ENCODE data around the gene NSRP1. TPM values are rescaled to one million over a fixed set of nuclear protein-coding genes. Genes with fewer than 3 reads are reported as not detected.

NSRP1 gene
- total RNA-seq, 1 experiment from 2014 or later = 13.9 TPM

GRCh38 chr17:30091121-30091670 lies 25.4 kb upstream of the NSRP1 start:
- Histone ChIP-seq H3K9me2 (replicated peaks; ENCODE audit: insufficient read depth, low read length) (no peaks in the 10 kb centered on the region), H3K4me2 (ENCODE audit: low read depth, low read length, poor library complexity, severe bottlenecking) (no peak overlapping the region), H3K36me3 (ENCODE audit: insufficient read depth, low read length) (no peaks in the 10 kb centered on the region), H3K79me2 (ENCODE audit: low read length) (no peaks in the 10 kb centered on the region), H3K9me3 (ENCODE audit: low read length) (no peaks in the 10 kb centered on the region), H3K9ac (ENCODE audit: low read length) (no peak overlapping the region), H3K4me1 (ENCODE audit: low read length) (no peaks in the 10 kb centered on the region), H4K20me1 (ENCODE audit: insufficient read depth, low read depth, low read length) (no peaks in the 10 kb centered on the region), H2AFZ (ENCODE audit: low read length) (no peak overlapping the region), H3K27ac (ENCODE audit: low read length) (no peak overlapping the region), H3K27me3 (ENCODE audit: low read length) (no peaks in the 10 kb centered on the region), H3K4me3 (ENCODE audit: low read length) (no peak overlapping the region)
- DNase-seq = no peak

GRCh38 chr17:30091771-30092170 lies 24.8 kb upstream of the NSRP1 start:
- DNase-seq = no peak
- Histone ChIP-seq H3K27ac (ENCODE audit: low read length) (no peak overlapping the region), H3K9me2 (replicated peaks; ENCODE audit: insufficient read depth, low read length) (no peaks in the 10 kb centered on the region), H3K27me3 (ENCODE audit: low read length) (no peaks in the 10 kb centered on the region), H3K9me3 (ENCODE audit: low read length) (no peaks in the 10 kb centered on the region), H3K9ac (ENCODE audit: low read length) (no peak overlapping the region), H3K4me3 (ENCODE audit: low read length) (no peak overlapping the region), H3K79me2 (ENCODE audit: low read length) (no peaks in the 10 kb centered on the region), H3K36me3 (ENCODE audit: insufficient read depth, low read length) (no peaks in the 10 kb centered on the region), H4K20me1 (ENCODE audit: insufficient read depth, low read depth, low read length) (no peaks in the 10 kb centered on the region), H2AFZ (ENCODE audit: low read length) (no peak overlapping the region), H3K4me2 (ENCODE audit: low read depth, low read length, poor library complexity, severe bottlenecking) (no peak overlapping the region), H3K4me1 (ENCODE audit: low read length) (no peaks in the 10 kb centered on the region)

GRCh38 chr17:30092886-30093285 lies 23.7 kb upstream of the NSRP1 start:
- Histone ChIP-seq H3K27me3 (ENCODE audit: low read length) (no peaks in the 10 kb centered on the region), H3K9me3 (ENCODE audit: low read length) (no peaks in the 10 kb centered on the region), H3K79me2 (ENCODE audit: low read length) (no peaks in the 10 kb centered on the region), H3K27ac (ENCODE audit: low read length) (no peak overlapping the region), H3K9me2 (replicated peaks; ENCODE audit: insufficient read depth, low read length) (no peaks in the 10 kb centered on the region), H3K4me2 (ENCODE audit: low read depth, low read length, poor library complexity, severe bottlenecking) (no peak overlapping the region), H4K20me1 (ENCODE audit: insufficient read depth, low read depth, low read length) (no peaks in the 10 kb centered on the region), H2AFZ (ENCODE audit: low read length) (no peak overlapping the region), H3K4me3 (ENCODE audit: low read length) (no peak overlapping the region), H3K4me1 (ENCODE audit: low read length) (no peaks in the 10 kb centered on the region), H3K36me3 (ENCODE audit: insufficient read depth, low read length) (no peaks in the 10 kb centered on the region), H3K9ac (ENCODE audit: low read length) (no peak overlapping the region)
- DNase-seq = no peak

GRCh38 chr17:30093463-30094147 lies 23.0 kb upstream of the NSRP1 start:
- Histone ChIP-seq H2AFZ (ENCODE audit: low read length) (no peak overlapping the region), H3K9ac (ENCODE audit: low read length) (no peak overlapping the region), H3K4me1 (ENCODE audit: low read length) (no peaks in the 10 kb centered on the region), H3K27ac (ENCODE audit: low read length) (no peak overlapping the region), H3K79me2 (ENCODE audit: low read length) (no peaks in the 10 kb centered on the region), H3K4me3 (ENCODE audit: low read length) (no peak overlapping the region), H3K9me3 (ENCODE audit: low read length) (no peaks in the 10 kb centered on the region), H3K36me3 (ENCODE audit: insufficient read depth, low read length) (no peaks in the 10 kb centered on the region), H4K20me1 (ENCODE audit: insufficient read depth, low read depth, low read length) (no peaks in the 10 kb centered on the region), H3K9me2 (replicated peaks; ENCODE audit: insufficient read depth, low read length) (no peaks in the 10 kb centered on the region), H3K27me3 (ENCODE audit: low read length) (no peaks in the 10 kb centered on the region), H3K4me2 (ENCODE audit: low read depth, low read length, poor library complexity, severe bottlenecking) (no peak overlapping the region)
- DNase-seq = peak; percentile 86

GRCh38 chr17:30095507-30096244 lies 20.9 kb upstream of the NSRP1 start:
- Histone ChIP-seq H3K4me3 (ENCODE audit: low read length) (no peak overlapping the region), H3K9ac (ENCODE audit: low read length) (no peak overlapping the region), H3K27me3 (ENCODE audit: low read length) (no peaks in the 10 kb centered on the region), H3K36me3 (ENCODE audit: insufficient read depth, low read length) (no peaks in the 10 kb centered on the region), H3K9me2 (replicated peaks; ENCODE audit: insufficient read depth, low read length) (no peaks in the 10 kb centered on the region), H3K4me1 (ENCODE audit: low read length) (no peaks in the 10 kb centered on the region), H3K9me3 (ENCODE audit: low read length) (no peaks in the 10 kb centered on the region), H3K4me2 (ENCODE audit: low read depth, low read length, poor library complexity, severe bottlenecking) (no peak overlapping the region), H4K20me1 (ENCODE audit: insufficient read depth, low read depth, low read length) (no peaks in the 10 kb centered on the region), H2AFZ (ENCODE audit: low read length) (no peak overlapping the region), H3K79me2 (ENCODE audit: low read length) (no peaks in the 10 kb centered on the region), H3K27ac (ENCODE audit: low read length) (no peak overlapping the region)
- DNase-seq = peak; percentile 74

- Histone ChIP-seq H3K9ac (ENCODE audit: low read length) (no peak overlapping the region), H3K79me2 (ENCODE audit: low read length) (no peaks in the 10 kb centered on the region), H3K4me2 (ENCODE audit: low read depth, low read length, poor library complexity, severe bottlenecking) (no peak overlapping the region), H2AFZ (ENCODE audit: low read length) (no peak overlapping the region), H3K27me3 (ENCODE audit: low read length) (no peaks in the 10 kb centered on the region), H3K4me3 (ENCODE audit: low read length) (no peak overlapping the region), H3K9me3 (ENCODE audit: low read length) (no peaks in the 10 kb centered on the region), H4K20me1 (ENCODE audit: insufficient read depth, low read depth, low read length) (no peaks in the 10 kb centered on the region), H3K4me1 (ENCODE audit: low read length) (peaks cover 17% of the 10 kb centered on the region), H3K36me3 (ENCODE audit: insufficient read depth, low read length) (no peaks in the 10 kb centered on the region), H3K9me2 (replicated peaks; ENCODE audit: insufficient read depth, low read length) (no peaks in the 10 kb centered on the region), H3K27ac (ENCODE audit: low read length) (no peak overlapping the region)
- DNase-seq = no peak
These were observed 14.8 kb upstream of the NSRP1 start for GRCh38 chr17:30101686-30102390.

- no peaks in the 10 kb centered on the region for H3K9me2 ChIP-seq (replicated peaks; ENCODE audit: insufficient read depth, low read length)
- peaks cover 17% of the 10 kb centered on the region for H3K4me1 ChIP-seq (ENCODE audit: low read length)
- H3K36me3 ChIP-seq (ENCODE audit: insufficient read depth, low read length) = no peaks in the 10 kb centered on the region
- peak overlapping the region; percentile 74 for H3K4me2 ChIP-seq (ENCODE audit: low read depth, low read length, poor library complexity, severe bottlenecking)
- H3K79me2 ChIP-seq (ENCODE audit: low read length) = no peaks in the 10 kb centered on the region
- H2AFZ ChIP-seq (ENCODE audit: low read length) = no peak overlapping the region
- H3K4me3 ChIP-seq (ENCODE audit: low read length) = no peak overlapping the region
- no peak overlapping the region for H3K27ac ChIP-seq (ENCODE audit: low read length)
- DNase-seq = no peak
- H4K20me1 ChIP-seq (ENCODE audit: insufficient read depth, low read depth, low read length) = no peaks in the 10 kb centered on the region
- no peaks in the 10 kb centered on the region for H3K9me3 ChIP-seq (ENCODE audit: low read length)
- H3K9ac ChIP-seq (ENCODE audit: low read length) = no peak overlapping the region
- H3K27me3 ChIP-seq (ENCODE audit: low read length) = no peaks in the 10 kb centered on the region
These were observed 12.7 kb upstream of the NSRP1 start for GRCh38 chr17:30103921-30104320.
